DND-41 (cell line): ENCODE measurements around the gene SLC24A3.

Experiments
- ATAC-seq: fragments of 200-7000 bp; cut with Tn5 transposase; 3 replicates; pipeline ENCODE4 v1.9.1; 2021; ENCODE audit warnings: low read depth; ENCODE audit not compliant: insufficient read depth
- DNase-seq: peaks from one replicate; pipeline ENCODE4 v3.0.0-alpha.2; 2020
- H2AFZ ChIP-seq: 2 replicates; pipeline ENCODE4 v1.6.0; 2012; ENCODE audit warnings: low read depth, low read length
- H3K27ac ChIP-seq: 2 replicates; pipeline ENCODE4 v1.5.1; 2012; ENCODE audit warnings: low read length, inconsistent platforms
- H3K27me3 ChIP-seq: fragments of 200-600 bp; sonication (generic); 2 replicates; pipeline ENCODE4 v1.6.0; 2012; ENCODE audit warnings: low read length, mild to moderate bottlenecking, inconsistent platforms; ENCODE audit not compliant: insufficient read depth, poor library complexity
- H3K36me3 ChIP-seq: 2 replicates; pipeline ENCODE4 v1.5.1; 2012; ENCODE audit warnings: low read length, inconsistent platforms; ENCODE audit not compliant: insufficient read depth
- H3K4me1 ChIP-seq: 2 replicates; pipeline ENCODE4 v1.5.1; 2012; ENCODE audit warnings: mild to moderate bottlenecking, low read length; ENCODE audit not compliant: insufficient read depth
- H3K4me2 ChIP-seq: 2 replicates; pipeline ENCODE4 v1.6.0; 2012; ENCODE audit warnings: mild to moderate bottlenecking, moderate library complexity, low read length, inconsistent platforms; ENCODE audit not compliant: insufficient read depth
- H3K4me3 ChIP-seq, 2 experiments: fragments of 200-600 bp in 1 of 2; shearing (Covaris generic) in 1 of 2; 2 replicates each; pipeline ENCODE4 v1.5.1; 2012 to 2016; ENCODE audit warnings: inconsistent platforms in 2 of 2, low read length in 2 of 2, mild to moderate bottlenecking in 2 of 2, low read depth in 1 of 2, moderate library complexity in 1 of 2
- H3K79me2 ChIP-seq: 2 replicates; pipeline ENCODE4 v1.6.0; 2012; ENCODE audit warnings: low read length, inconsistent platforms; ENCODE audit not compliant: insufficient read depth
- H3K9ac ChIP-seq: 2 replicates; pipeline ENCODE4 v1.6.0; 2012; ENCODE audit warnings: low read depth, mild to moderate bottlenecking, inconsistent platforms, low read length, moderate library complexity
- H3K9me3 ChIP-seq: 2 replicates; pipeline ENCODE4 v1.5.1; 2012; ENCODE audit warnings: low read length, moderate library complexity, mild to moderate bottlenecking, inconsistent platforms; ENCODE audit not compliant: insufficient read depth, severe bottlenecking
- H4K20me1 ChIP-seq: 2 replicates; pipeline ENCODE4 v1.6.0; 2012; ENCODE audit warnings: low read length; ENCODE audit not compliant: insufficient read depth
- EZH2 ChIP-seq: IDR thresholded peaks from 3 replicates; pipeline ENCODE4 v1.6.1; 2012; ENCODE audit warnings: borderline replicate concordance, low read depth, mild to moderate bottlenecking, moderate library complexity, low read length, inconsistent platforms; ENCODE audit not compliant: severe bottlenecking
- TF ChIP-seq, protein P1 (sequence below): IDR thresholded peaks from 2 replicates; pipeline ENCODE4 v1.5.1; 2012; ENCODE audit warnings: borderline replicate concordance, low read length, moderate library complexity, mild to moderate bottlenecking; ENCODE audit not compliant: poor library complexity, severe bottlenecking; ENCODE audit errors: extremely low read depth

The SLC24A3 gene

GRCh38 chr20:19745584-19745983 is 533.1 kb downstream of the SLC24A3 start:
- H3K9me3 ChIP-seq, result no peaks in the 10 kb centered on the region
- H3K79me2 ChIP-seq, result no peaks in the 10 kb centered on the region
- DNase-seq (no peak), ATAC-seq (no peak)
- no peak overlapping the region for H3K4me3 ChIP-seq
- TF ChIP-seq, protein P1, sequence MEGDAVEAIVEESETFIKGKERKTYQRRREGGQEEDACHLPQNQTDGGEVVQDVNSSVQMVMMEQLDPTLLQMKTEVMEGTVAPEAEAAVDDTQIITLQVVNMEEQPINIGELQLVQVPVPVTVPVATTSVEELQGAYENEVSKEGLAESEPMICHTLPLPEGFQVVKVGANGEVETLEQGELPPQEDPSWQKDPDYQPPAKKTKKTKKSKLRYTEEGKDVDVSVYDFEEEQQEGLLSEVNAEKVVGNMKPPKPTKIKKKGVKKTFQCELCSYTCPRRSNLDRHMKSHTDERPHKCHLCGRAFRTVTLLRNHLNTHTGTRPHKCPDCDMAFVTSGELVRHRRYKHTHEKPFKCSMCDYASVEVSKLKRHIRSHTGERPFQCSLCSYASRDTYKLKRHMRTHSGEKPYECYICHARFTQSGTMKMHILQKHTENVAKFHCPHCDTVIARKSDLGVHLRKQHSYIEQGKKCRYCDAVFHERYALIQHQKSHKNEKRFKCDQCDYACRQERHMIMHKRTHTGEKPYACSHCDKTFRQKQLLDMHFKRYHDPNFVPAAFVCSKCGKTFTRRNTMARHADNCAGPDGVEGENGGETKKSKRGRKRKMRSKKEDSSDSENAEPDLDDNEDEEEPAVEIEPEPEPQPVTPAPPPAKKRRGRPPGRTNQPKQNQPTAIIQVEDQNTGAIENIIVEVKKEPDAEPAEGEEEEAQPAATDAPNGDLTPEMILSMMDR, result no peak
- no peak for TF ChIP-seq EZH2
- H4K20me1 ChIP-seq, result no peaks in the 10 kb centered on the region
- H3K36me3 ChIP-seq, result no peaks in the 10 kb centered on the region
- H3K4me2 ChIP-seq, result no peak overlapping the region
- H3K27me3 ChIP-seq, result no peaks in the 10 kb centered on the region
- H3K27ac ChIP-seq, result no peak overlapping the region
- H3K9ac ChIP-seq, result no peak overlapping the region
- no peaks in the 10 kb centered on the region for H3K4me1 ChIP-seq
- H2AFZ ChIP-seq, result no peak overlapping the region

DNA sequence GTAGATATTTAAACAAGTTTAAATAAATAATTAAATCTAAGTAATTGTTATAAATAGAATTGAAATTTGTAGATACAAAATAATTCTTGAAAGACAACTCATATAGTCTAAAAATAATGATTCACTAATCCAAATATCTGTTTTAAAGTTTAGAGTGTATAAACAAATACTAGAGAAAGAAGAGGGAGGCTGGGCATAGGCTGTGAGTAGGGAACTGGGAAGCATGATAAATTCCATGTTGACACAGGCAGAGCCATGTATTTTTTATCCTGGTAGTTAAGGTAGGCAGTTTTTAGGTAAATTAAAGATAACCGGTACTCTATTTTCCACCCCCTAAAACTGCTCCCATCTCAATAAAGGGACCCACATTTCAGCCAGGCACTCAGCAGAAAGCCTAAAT is 534.0 kb downstream of the SLC24A3 start:
- H3K4me3 ChIP-seq, result no peak overlapping the region
- H3K27ac ChIP-seq, result no peak overlapping the region
- no peak overlapping the region for H2AFZ ChIP-seq
- no peak overlapping the region for H3K9ac ChIP-seq
- H3K27me3 ChIP-seq, result no peaks in the 10 kb centered on the region
- no peak for DNase-seq
- no peaks in the 10 kb centered on the region for H3K9me3 ChIP-seq
- no peaks in the 10 kb centered on the region for H3K36me3 ChIP-seq
- ATAC-seq, result no peak
- no peaks in the 10 kb centered on the region for H4K20me1 ChIP-seq
- no peaks in the 10 kb centered on the region for H3K4me1 ChIP-seq
- no peaks in the 10 kb centered on the region for H3K79me2 ChIP-seq
- no peak for TF ChIP-seq EZH2
- TF ChIP-seq, protein P1, result no peak
- H3K4me2 ChIP-seq, result no peak overlapping the region

GRCh38 chr20:19747903-19748302 is 535.5 kb downstream of the SLC24A3 start:
- no peaks in the 10 kb centered on the region for H3K4me1 ChIP-seq
- H3K27me3 ChIP-seq, result no peaks in the 10 kb centered on the region
- H3K79me2 ChIP-seq, result no peaks in the 10 kb centered on the region
- no peak overlapping the region for H3K9ac ChIP-seq
- no peaks in the 10 kb centered on the region for H3K36me3 ChIP-seq
- no peak for DNase-seq
- H3K4me3 ChIP-seq, result no peak overlapping the region
- ATAC-seq, result no peak
- no peak for TF ChIP-seq EZH2
- TF ChIP-seq, protein P1, result no peak
- H3K9me3 ChIP-seq, result no peaks in the 10 kb centered on the region
- H3K4me2 ChIP-seq, result no peak overlapping the region
- no peak overlapping the region for H3K27ac ChIP-seq
- no peaks in the 10 kb centered on the region for H4K20me1 ChIP-seq
- H2AFZ ChIP-seq, result no peak overlapping the region

DNA sequence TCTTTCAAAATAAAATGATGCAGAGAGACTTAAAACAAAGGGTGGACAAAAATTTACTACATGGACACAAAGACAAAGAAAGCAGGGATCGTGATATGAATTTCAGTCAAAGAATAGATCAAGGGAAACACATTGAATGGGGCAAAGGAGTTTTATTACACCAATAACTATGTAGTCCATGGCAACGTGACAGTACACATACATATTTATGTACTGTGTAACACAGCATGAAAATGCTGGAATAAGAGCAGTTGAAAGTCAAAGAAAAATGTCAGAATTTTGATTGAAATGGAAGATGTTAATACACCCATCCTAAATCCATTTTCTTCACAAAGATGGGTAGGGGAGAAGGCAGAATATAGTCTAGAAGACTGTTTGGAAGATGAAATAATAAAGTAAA is 536.2 kb downstream of the SLC24A3 start:
- no peaks in the 10 kb centered on the region for H3K27me3 ChIP-seq
- H3K4me1 ChIP-seq, result no peaks in the 10 kb centered on the region
- H4K20me1 ChIP-seq, result no peaks in the 10 kb centered on the region
- H3K9me3 ChIP-seq, result no peaks in the 10 kb centered on the region
- H3K36me3 ChIP-seq, result no peaks in the 10 kb centered on the region
- no peak for DNase-seq
- H3K4me2 ChIP-seq, result no peak overlapping the region
- H2AFZ ChIP-seq, result no peak overlapping the region
- no peak overlapping the region for H3K9ac ChIP-seq
- TF ChIP-seq, protein P1, result no peak
- TF ChIP-seq EZH2, result no peak
- ATAC-seq, result no peak
- H3K79me2 ChIP-seq, result no peaks in the 10 kb centered on the region
- H3K27ac ChIP-seq, result no peak overlapping the region
- no peak overlapping the region for H3K4me3 ChIP-seq
